ENCODE data around the gene NUP50.

Gene NUP50, protein sequence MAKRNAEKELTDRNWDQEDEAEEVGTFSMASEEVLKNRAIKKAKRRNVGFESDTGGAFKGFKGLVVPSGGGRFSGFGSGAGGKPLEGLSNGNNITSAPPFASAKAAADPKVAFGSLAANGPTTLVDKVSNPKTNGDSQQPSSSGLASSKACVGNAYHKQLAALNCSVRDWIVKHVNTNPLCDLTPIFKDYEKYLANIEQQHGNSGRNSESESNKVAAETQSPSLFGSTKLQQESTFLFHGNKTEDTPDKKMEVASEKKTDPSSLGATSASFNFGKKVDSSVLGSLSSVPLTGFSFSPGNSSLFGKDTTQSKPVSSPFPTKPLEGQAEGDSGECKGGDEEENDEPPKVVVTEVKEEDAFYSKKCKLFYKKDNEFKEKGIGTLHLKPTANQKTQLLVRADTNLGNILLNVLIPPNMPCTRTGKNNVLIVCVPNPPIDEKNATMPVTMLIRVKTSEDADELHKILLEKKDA

GRCh38 chr22:45163451-45164269, at the start of gene NUP50:
Gene NUP50 (plus strand): TSS chr22:45163925. CDS start chr22:45168178, 4,253 bp downstream.
- DNase-seq, result peak; percentile 95

DNA sequence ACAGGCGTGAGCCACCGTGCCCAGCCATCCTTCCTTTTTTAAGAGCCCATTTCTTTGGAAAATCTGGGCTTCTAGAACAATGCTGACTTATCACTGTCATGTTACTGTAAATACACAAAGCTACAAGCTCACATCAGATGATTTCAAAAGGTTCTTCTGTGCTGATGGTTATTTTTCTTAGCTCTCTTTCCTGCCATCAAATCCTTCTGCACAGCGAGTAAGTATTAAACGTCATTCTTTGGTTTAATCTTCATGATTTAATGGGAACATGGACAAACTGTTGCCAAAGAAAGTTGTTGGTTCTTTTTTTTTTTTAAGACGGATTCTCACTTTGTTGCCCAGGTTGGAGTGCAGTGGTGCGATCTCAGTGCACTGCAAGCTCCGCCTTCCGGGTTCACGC, 43.3 kb upstream of the NUP50 start:
- DNase-seq, result no peak

GRCh38 chr22:45120931-45121330, 42.8 kb upstream of the NUP50 start:
- DNase-seq, result no peak

- no peak for DNase-seq
These were observed 39.4 kb upstream of the NUP50 start for GRCh38 chr22:45124176-45124847.

DNA sequence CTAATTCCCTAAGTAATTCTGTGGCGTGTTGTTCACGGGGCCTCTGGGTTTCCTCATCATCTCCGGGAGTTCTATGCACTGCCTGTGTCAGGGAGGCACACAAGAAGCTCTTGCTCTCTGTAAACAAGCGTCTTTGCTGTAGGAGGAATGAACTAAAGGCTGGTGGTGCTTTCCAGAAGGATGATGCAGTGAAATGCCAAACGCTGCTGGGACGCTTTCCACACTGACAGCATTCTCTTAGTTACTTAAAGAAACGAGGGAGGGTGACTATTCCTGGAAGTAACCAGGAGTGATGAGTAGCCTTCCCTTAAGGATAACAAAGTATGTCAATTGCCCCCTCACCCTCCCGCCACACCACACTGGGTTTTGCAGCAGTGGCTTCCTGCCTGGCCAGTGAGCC, 38.5 kb upstream of the NUP50 start:
- DNase-seq, result no peak

DNA sequence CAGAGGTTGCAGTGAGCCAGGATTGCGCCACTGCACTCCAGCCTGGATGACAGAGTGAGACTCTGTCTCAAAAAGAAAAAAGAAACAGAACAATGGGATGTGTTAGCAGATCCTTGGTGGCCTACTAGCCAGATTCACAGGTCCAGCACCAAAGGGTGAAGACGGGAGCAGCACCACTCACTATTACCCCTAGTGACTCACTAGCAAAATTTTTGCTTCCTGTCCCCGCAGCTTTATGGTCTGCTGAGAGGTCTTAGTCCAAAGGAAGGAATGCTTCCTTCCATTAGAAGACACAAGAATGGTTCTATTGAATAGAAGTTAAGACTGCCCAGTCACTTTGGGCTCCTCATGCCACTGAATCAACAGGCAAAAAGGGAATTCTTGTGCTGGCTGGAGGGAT, 35.9 kb upstream of the NUP50 start:
- DNase-seq, result no peak

- DNase-seq, result peak; percentile 31
These were observed 33.8 kb upstream of the NUP50 start for GRCh38 chr22:45129703-45130524.

DNA sequence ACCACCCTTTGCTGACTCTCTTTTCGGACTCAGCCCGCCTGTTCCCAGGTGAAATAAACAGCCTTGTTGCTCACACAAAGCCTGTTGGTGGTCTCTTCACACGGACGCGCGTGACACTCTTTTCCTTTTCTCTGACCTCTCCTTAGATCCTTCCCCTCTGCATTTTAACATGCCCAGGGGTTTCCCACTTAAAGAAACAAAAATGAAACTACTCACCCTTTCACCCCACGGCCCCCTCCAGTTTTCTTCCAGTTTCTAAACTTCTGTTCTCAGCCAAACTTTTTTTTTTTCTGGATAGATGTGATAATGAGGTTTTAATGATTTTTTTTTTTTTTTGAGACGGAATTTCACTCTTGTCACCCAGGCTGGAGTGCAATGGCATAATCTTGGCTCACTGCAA, 32.8 kb upstream of the NUP50 start:
- DNase-seq, result no peak

DNA sequence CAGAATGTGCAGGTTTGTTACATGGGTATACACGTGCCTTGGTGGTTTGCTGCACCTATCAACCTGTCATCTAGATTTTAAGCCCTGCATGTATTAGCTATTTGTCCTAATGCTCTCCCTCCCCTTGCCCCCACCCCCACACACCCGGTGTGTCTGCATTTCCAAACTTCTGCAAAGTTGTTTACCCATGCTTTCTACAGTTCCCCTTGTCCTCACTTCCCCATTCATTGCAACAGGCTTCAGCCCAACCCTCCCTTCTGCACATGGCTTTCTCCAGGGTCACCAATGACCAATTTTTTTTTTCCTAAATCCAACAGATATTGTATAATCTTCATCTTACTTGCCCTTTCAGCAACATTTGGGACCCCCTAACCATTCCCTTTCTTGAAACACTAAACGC, 32.0 kb upstream of the NUP50 start:
- DNase-seq, result no peak

- DNase-seq, result no peak
These were observed 29.4 kb upstream of the NUP50 start for GRCh38 chr22:45134313-45134712.

GRCh38 chr22:45136594-45136993, 27.1 kb upstream of the NUP50 start:
- DNase-seq, result no peak

GRCh38 chr22:45139693-45140092, 24.0 kb upstream of the NUP50 start:
- DNase-seq, result no peak

- DNase-seq, result no peak
These were observed 21.3 kb upstream of the NUP50 start for GRCh38 chr22:45142376-45142775.

- DNase-seq, result no peak
These were observed 18.8 kb upstream of the NUP50 start for GRCh38 chr22:45144916-45145315.

DNA sequence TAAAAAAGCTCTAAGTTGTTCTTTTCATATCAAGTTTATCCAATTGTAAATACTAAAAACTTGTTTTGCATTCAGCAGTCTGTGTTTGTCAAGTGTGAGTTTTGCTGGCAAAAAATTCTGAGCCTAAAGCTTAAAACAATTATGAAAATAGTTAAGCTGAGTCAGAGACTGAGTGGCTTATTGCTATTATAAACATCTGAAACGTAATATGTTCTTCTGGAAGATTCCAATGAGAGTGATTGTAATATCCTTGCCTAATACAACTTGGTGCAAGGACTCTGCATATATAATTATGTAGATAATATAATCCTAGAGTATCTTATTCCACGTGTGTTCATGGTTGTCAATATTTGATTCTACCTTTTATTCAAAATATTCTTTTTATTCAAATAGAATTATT, 14.1 kb upstream of the NUP50 start:
- no peak for DNase-seq

- DNase-seq, result no peak
These were observed 13.6 kb upstream of the NUP50 start for GRCh38 chr22:45150139-45150538.

- no peak for DNase-seq
These were observed 12.2 kb upstream of the NUP50 start for GRCh38 chr22:45151503-45151902.

- no peak for DNase-seq
These were observed 9.3 kb upstream of the NUP50 start for GRCh38 chr22:45154383-45154782.

DNA sequence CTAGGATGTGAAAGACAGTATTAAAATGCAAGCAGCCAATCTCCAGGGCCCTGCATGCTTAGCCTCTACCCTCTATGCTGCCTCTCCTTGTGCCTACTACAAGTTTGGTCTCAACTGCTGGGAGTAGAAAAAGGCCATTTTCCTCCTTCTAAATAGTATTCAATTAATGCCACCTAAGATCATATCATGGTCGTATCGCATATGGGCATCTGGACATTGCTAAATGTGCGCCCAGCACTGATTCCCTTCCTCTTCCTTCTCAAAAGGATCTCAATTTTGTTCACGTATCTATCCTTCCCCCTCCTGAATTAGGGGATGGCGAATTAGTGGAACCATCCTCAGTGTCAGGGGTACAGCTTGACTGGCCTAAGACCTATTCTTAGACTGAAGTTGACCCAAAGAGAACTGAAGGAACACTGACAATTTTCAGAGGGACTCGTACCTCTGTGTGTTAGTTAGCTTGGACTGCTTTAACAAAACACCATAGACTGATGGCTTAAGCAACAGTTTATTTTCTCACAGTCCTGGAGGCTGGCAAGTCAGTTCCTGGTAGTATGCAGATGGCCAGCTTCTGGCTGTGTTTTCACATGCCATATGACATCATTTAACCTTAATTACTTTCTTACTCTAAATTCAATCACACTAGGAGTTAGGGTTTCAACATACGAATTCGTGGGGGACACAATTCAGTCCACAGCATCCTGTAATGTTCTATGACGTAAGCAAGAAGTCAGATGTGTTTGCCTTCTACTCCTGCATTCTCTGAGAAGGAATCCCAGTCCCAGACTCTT, 8.5 kb upstream of the NUP50 start:
- DNase-seq, result no peak

GRCh38 chr22:45157907-45158306, 5.8 kb upstream of the NUP50 start:
- no peak for DNase-seq

DNA sequence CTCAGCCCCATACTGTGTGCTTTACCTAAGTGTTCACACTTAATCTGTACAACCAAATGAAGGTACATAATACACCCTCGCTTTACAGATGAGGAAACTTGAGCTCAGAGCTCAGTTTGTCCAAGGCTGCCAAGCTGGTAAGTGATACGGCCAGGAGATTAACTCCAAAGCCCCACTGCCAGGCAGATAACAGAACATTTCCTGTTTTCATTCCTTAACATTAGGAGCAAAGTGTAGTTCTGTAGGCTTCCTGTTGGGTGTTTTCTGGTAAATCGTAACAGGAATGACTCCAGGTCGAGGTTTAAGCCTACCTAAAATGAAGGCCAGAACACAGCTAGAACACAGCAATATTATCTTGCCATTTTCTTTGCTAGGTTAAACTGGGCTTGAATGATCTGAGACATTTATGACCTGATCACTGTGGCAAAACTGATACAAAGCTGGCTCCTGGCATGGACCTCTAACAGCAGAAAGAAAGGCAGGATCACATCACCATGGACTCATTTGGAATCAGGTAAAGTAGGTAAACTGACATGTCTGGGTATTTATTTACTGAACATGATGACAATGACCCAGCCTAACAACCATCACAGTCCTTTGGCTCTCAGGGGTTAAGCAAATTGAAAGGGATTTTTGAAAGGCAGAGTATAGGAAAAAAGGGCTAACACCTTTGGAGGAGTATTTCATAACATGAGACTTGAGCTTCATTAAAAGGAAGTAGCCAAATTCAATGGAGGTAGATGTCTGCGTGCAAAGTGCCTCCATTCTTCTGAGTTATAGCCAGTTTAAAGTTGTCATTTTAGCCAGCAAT, 3.9 kb upstream of the NUP50 start:
- no peak for DNase-seq

Measured in activated naive CD4-positive, alpha-beta T cell treated with Interleukin-2 at 50 U/mL for 16 hours (primary cell).